ENCODE results near the gene THADA.

GRCh38 chr2:43305012-43305411, 290.8 kb downstream of the THADA start:
- TF ChIP-seq ZBTB43 (CRISPR knock-in tag; IDR thresholded peaks at IDR 0.05) (no peak), USF2 (CRISPR knock-in tag; IDR thresholded peaks at IDR 0.05) (no peak), CTCF (IDR thresholded peaks at IDR 0.05) (no peak), ZNF532 (CRISPR knock-in tag; IDR thresholded peaks at IDR 0.05; ENCODE audit: borderline replicate concordance) (no peak), ZNF121 (CRISPR knock-in tag; IDR thresholded peaks at IDR 0.05) (no peak)
